Activated effector memory CD4-positive, alpha-beta T cell treated with anti-CD3 and anti-CD28 coated beads, Interleukin-2, amount 50 U/mL, for 16 hours (primary cell): ENCODE measurements around the gene ALOX12.
"Not testable (repeated sequence)": the region's sequence is repeated elsewhere in the genome, so short reads cannot be mapped to it uniquely, and the experiment has no call there.

Source experiments
- DNase-seq: peaks from one replicate; pipeline ENCODE4 v3.0.0-alpha.2; 2020

ALOX12 gene

GRCh38 chr17:7046725-7047397 is 51.0 kb downstream of the ALOX12 start:
- peak; percentile 90 for DNase-seq

- DNase-seq = peak; percentile 72
Observed at GRCh38 chr17:7047566-7047965, 51.7 kb downstream of the ALOX12 start.

GRCh38 chr17:7048968-7049367 is 53.1 kb downstream of the ALOX12 start:
- no peak for DNase-seq

GRCh38 chr17:7050583-7050982 is 54.7 kb downstream of the ALOX12 start:
- DNase-seq = not testable (repeated sequence)

GRCh38 chr17:7056386-7056785 is 60.5 kb downstream of the ALOX12 start:
- DNase-seq = no peak

- no peak for DNase-seq
Observed at GRCh38 chr17:7058831-7059447, 63.1 kb downstream of the ALOX12 start.
